SU-DHL-6 (cell line): Measurements from ENCODE around the gene MYRFL.

ENCODE experiments used
- H2AFZ ChIP-seq: fragments of 200-600 bp; sonication (generic); 2 replicates; pipeline ENCODE4 v1.6.1; 2014; ENCODE audit warnings: low read depth, mild to moderate bottlenecking, moderate library complexity, mixed read lengths, antibody characterized with exemption, low read length; ENCODE audit not compliant: severe bottlenecking
- H3F3A ChIP-seq: fragments of 200-600 bp; shearing (Covaris generic); 2 replicates; pipeline ENCODE4 v1.6.0; 2016; ENCODE audit warnings: antibody characterized with exemption, mild to moderate bottlenecking; ENCODE audit not compliant: insufficient read depth
- H3K27ac ChIP-seq: fragments of 200-600 bp; sonication (generic); 2 replicates; pipeline ENCODE4 v1.5.1; 2016; ENCODE audit warnings: low read depth, mild to moderate bottlenecking, low read length, moderate library complexity, mixed read lengths
- H3K27me3 ChIP-seq: fragments of 200-600 bp; sonication (generic), shearing (Covaris generic); 2 replicates; pipeline ENCODE4 v1.6.0; 2014; ENCODE audit warnings: mild to moderate bottlenecking, low read length
- H3K36me3 ChIP-seq: fragments of 200-600 bp; sonication (generic); 2 replicates; pipeline ENCODE4 v1.6.1; 2014; ENCODE audit warnings: mild to moderate bottlenecking, low read length, mixed read lengths
- H3K4me2 ChIP-seq: fragments of 300-600, 200-600 bp; shearing (Covaris generic), sonication (generic); 2 replicates; pipeline ENCODE4 v1.6.0; 2014; ENCODE audit warnings: low read length, low read depth, mild to moderate bottlenecking; ENCODE audit not compliant: poor library complexity, severe bottlenecking
- H3K4me3 ChIP-seq: fragments of 200-600 bp; sonication (generic); 2 replicates; pipeline ENCODE4 v1.5.1; 2014; ENCODE audit warnings: antibody characterized with exemption, low read length, mild to moderate bottlenecking, mixed read lengths; ENCODE audit not compliant: insufficient read depth, poor library complexity, severe bottlenecking
- H3K79me2 ChIP-seq: fragments of 200-600 bp; sonication (generic); 2 replicates; pipeline ENCODE4 v1.6.1; 2014; ENCODE audit warnings: mild to moderate bottlenecking, low read length, moderate library complexity; ENCODE audit not compliant: insufficient read depth
- H3K9ac ChIP-seq: fragments of 200-600 bp; sonication (generic); 2 replicates; pipeline ENCODE4 v1.7.0; 2014; ENCODE audit warnings: mild to moderate bottlenecking, low read length
- H3K9me2 ChIP-seq: fragments of 200-600 bp; sonication (generic); replicated peaks from 2 replicates; pipeline ENCODE4 v1.6.1; 2014; ENCODE audit warnings: low read length; ENCODE audit not compliant: insufficient read depth
- H3K9me3 ChIP-seq: fragments of 200-600 bp; sonication (generic); 2 replicates; pipeline ENCODE4 v1.6.1; 2014; ENCODE audit warnings: low read length, mixed read lengths; ENCODE audit not compliant: insufficient read depth
- H4K20me1 ChIP-seq: fragments of 200-600 bp; sonication (generic); 2 replicates; pipeline ENCODE4 v1.6.1; 2014; ENCODE audit warnings: low read depth, mild to moderate bottlenecking, antibody characterized with exemption, low read length, moderate library complexity, mixed read lengths
- CTCF ChIP-seq: fragments of 200-600 bp; sonication (generic); IDR thresholded peaks from one replicate; pipeline ENCODE4 v1.5.1; 2017; ENCODE audit warnings: antibody characterized with exemption, mild to moderate bottlenecking, low read length, moderate library complexity; ENCODE audit not compliant: insufficient read depth, poor library complexity, severe bottlenecking
- EZH2phosphoT487 ChIP-seq: fragments of 200-600 bp; sonication (generic), shearing (Covaris generic); conservative IDR thresholded peaks from 2 replicates; pipeline ENCODE4 v1.6.1; 2018; ENCODE audit warnings: mild to moderate bottlenecking, antibody characterized with exemption, low read length, moderate library complexity, mixed read lengths

MYRFL gene

DNA sequence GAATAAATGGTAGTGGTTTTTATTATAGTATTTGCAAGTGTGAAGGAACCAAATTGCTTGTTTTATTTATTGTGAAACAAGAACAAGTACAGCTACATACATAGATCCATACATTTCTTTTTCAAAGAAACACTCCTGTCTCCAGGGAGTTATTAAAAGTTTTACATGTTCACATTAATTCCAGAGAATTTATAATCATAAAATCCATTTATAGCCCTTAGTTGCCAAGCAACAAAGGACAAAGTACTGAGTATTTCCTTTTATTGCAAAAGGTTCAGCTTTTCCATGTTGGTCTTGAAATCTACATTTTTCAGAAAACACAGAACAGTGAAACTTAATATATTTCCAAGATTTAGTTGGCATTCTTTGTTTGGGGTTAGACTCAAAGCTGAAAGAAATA, 9.5 kb downstream of the MYRFL start:
- Histone ChIP-seq H3K36me3 (no peaks in the 10 kb centered on the region), H3K79me2 (no peaks in the 10 kb centered on the region), H3K9me2 (no peaks in the 10 kb centered on the region), H3K27ac (no peak overlapping the region), H3F3A (no peaks in the 10 kb centered on the region), H3K4me2 (no peak overlapping the region), H3K4me3 (no peak overlapping the region), H4K20me1 (no peaks in the 10 kb centered on the region), H3K9ac (no peak overlapping the region), H3K27me3 (no peaks in the 10 kb centered on the region), H3K9me3 (no peaks in the 10 kb centered on the region), H2AFZ (no peak overlapping the region)
- no peak for TF ChIP-seq CTCF
- TF ChIP-seq EZH2phosphoT487 = no peak

GRCh38 chr12:69835081-69835480, 10.1 kb downstream of the MYRFL start:
- no peaks in the 10 kb centered on the region for H3K27me3 ChIP-seq
- no peaks in the 10 kb centered on the region for H4K20me1 ChIP-seq
- H3K9me3 ChIP-seq = no peaks in the 10 kb centered on the region
- H3K27ac ChIP-seq = no peak overlapping the region
- H3K9me2 ChIP-seq = no peaks in the 10 kb centered on the region
- H3K79me2 ChIP-seq = no peaks in the 10 kb centered on the region
- no peak overlapping the region for H3K4me3 ChIP-seq
- no peaks in the 10 kb centered on the region for H3F3A ChIP-seq
- TF ChIP-seq CTCF (no peak), EZH2phosphoT487 (no peak)
- H3K9ac ChIP-seq = no peak overlapping the region
- H3K36me3 ChIP-seq = no peaks in the 10 kb centered on the region
- no peak overlapping the region for H3K4me2 ChIP-seq
- H2AFZ ChIP-seq = no peak overlapping the region

- no peaks in the 10 kb centered on the region for H4K20me1 ChIP-seq
- no peak for TF ChIP-seq CTCF
- TF ChIP-seq EZH2phosphoT487 = no peak
- H3K36me3 ChIP-seq = no peaks in the 10 kb centered on the region
- H3K9me2 ChIP-seq = no peaks in the 10 kb centered on the region
- H3K9ac ChIP-seq = no peak overlapping the region
- no peak overlapping the region for H3K4me3 ChIP-seq
- H3K9me3 ChIP-seq = no peaks in the 10 kb centered on the region
- H3K27me3 ChIP-seq = no peaks in the 10 kb centered on the region
- no peaks in the 10 kb centered on the region for H3K79me2 ChIP-seq
- no peaks in the 10 kb centered on the region for H3F3A ChIP-seq
- H2AFZ ChIP-seq = no peak overlapping the region
- no peak overlapping the region for H3K27ac ChIP-seq
- no peak overlapping the region for H3K4me2 ChIP-seq
These were observed 11.0 kb downstream of the MYRFL start for GRCh38 chr12:69836015-69836414.

DNA sequence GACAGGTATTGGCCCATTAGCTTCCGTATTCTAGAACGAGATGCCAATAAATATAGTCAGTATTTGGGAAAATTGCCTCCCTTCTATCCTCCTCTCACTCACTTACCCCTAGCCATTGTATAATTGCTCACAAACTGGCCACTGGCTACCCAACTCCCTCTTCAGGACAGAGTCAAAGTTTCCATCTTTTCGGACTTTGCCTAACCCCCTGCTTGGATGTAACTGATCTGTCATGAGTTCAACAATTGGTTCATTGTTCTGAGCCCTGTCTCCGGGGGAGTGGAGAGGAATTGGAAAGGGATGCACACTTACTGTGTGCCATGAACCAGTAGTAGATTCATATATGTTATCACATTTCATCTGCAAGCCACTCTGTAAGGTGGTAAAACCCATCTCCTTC, 12.2 kb downstream of the MYRFL start:
- TF ChIP-seq EZH2phosphoT487 = no peak
- TF ChIP-seq CTCF = no peak
- no peak overlapping the region for H2AFZ ChIP-seq
- no peaks in the 10 kb centered on the region for H3K27me3 ChIP-seq
- no peaks in the 10 kb centered on the region for H3F3A ChIP-seq
- no peak overlapping the region for H3K27ac ChIP-seq
- H3K9me3 ChIP-seq = no peaks in the 10 kb centered on the region
- H3K4me2 ChIP-seq = no peak overlapping the region
- no peaks in the 10 kb centered on the region for H3K79me2 ChIP-seq
- H3K36me3 ChIP-seq = no peaks in the 10 kb centered on the region
- no peaks in the 10 kb centered on the region for H4K20me1 ChIP-seq
- H3K4me3 ChIP-seq = no peak overlapping the region
- no peaks in the 10 kb centered on the region for H3K9me2 ChIP-seq
- H3K9ac ChIP-seq = no peak overlapping the region
